OCI-LY7 (cell line): Measurements from ENCODE around the gene RTKN2.

Source experiments
- EZH2phosphoT487 ChIP-seq: fragments of 200-600 bp; sonication (generic); IDR thresholded peaks from 2 replicates; pipeline ENCODE4 v1.6.1; 2018; ENCODE audit warnings: low read depth, borderline replicate concordance, mild to moderate bottlenecking, mixed run types, antibody characterized with exemption, low read length, moderate library complexity, mixed read lengths
- TF ChIP-seq, protein P1 (sequence below): fragments of 200-600 bp; sonication (generic); conservative IDR thresholded peaks from 2 replicates; pipeline ENCODE4 v1.5.1; 2014; ENCODE audit warnings: mild to moderate bottlenecking, antibody characterized with exemption, low read length, moderate library complexity, mixed read lengths

- TF ChIP-seq, protein P1, sequence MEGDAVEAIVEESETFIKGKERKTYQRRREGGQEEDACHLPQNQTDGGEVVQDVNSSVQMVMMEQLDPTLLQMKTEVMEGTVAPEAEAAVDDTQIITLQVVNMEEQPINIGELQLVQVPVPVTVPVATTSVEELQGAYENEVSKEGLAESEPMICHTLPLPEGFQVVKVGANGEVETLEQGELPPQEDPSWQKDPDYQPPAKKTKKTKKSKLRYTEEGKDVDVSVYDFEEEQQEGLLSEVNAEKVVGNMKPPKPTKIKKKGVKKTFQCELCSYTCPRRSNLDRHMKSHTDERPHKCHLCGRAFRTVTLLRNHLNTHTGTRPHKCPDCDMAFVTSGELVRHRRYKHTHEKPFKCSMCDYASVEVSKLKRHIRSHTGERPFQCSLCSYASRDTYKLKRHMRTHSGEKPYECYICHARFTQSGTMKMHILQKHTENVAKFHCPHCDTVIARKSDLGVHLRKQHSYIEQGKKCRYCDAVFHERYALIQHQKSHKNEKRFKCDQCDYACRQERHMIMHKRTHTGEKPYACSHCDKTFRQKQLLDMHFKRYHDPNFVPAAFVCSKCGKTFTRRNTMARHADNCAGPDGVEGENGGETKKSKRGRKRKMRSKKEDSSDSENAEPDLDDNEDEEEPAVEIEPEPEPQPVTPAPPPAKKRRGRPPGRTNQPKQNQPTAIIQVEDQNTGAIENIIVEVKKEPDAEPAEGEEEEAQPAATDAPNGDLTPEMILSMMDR, result no peak
- no peak for TF ChIP-seq EZH2phosphoT487
These were observed 25.0 kb downstream of the RTKN2 start for GRCh38 chr10:62243647-62243997.
